ENCODE data around the gene MDN1. TPM values are rescaled to one million over a fixed set of nuclear protein-coding genes. Genes with fewer than 3 reads are reported as not detected.

The MDN1 gene
- total RNA-seq, 2 experiments from 2014 or later = 48.6 to 62.3 TPM

GRCh38 chr6:89716532-89716931, 103.1 kb downstream of the MDN1 start:
- DNase-seq (ENCODE audit: low spot score) = no peak
- ChIA-PET CTCF (ENCODE audit: unreplicated experiment) (no interaction called here), POLR2A (interaction anchor here (0.6 kb wide), 1 partner anchor 194 kb away, joined by 3 read pairs; no protein-coding TSS in a partner anchor)
- intact Hi-C loops (cut with micrococcal nuclease; ENCODE audit: unreplicated experiment) = no loop called here
- Histone ChIP-seq H3K27ac (ENCODE audit: low read depth, low read length, poor library complexity, severe bottlenecking) (no peak overlapping the region), H3K9me2 (ENCODE audit: insufficient read depth, low read length) (no peaks in the 10 kb centered on the region), H3K79me2 (ENCODE audit: insufficient read depth, low read depth, low read length) (no peaks in the 10 kb centered on the region), H3K36me3 (ENCODE audit: insufficient read depth, low read length) (peaks cover 96% of the 10 kb centered on the region), H3K9me3 (ENCODE audit: low read length) (no peaks in the 10 kb centered on the region), H4K20me1 (ENCODE audit: insufficient read depth, low read length) (no peaks in the 10 kb centered on the region), H3K4me2 (ENCODE audit: low read length) (no peak overlapping the region), H2AFZ (ENCODE audit: low read length) (no peak overlapping the region), H3K4me1 (ENCODE audit: insufficient read depth, low read length, poor library complexity, severe bottlenecking) (no peaks in the 10 kb centered on the region), H3K4me3 (ENCODE audit: low read depth, low read length, poor library complexity, severe bottlenecking) (no peak overlapping the region)
- TF ChIP-seq, protein P1, sequence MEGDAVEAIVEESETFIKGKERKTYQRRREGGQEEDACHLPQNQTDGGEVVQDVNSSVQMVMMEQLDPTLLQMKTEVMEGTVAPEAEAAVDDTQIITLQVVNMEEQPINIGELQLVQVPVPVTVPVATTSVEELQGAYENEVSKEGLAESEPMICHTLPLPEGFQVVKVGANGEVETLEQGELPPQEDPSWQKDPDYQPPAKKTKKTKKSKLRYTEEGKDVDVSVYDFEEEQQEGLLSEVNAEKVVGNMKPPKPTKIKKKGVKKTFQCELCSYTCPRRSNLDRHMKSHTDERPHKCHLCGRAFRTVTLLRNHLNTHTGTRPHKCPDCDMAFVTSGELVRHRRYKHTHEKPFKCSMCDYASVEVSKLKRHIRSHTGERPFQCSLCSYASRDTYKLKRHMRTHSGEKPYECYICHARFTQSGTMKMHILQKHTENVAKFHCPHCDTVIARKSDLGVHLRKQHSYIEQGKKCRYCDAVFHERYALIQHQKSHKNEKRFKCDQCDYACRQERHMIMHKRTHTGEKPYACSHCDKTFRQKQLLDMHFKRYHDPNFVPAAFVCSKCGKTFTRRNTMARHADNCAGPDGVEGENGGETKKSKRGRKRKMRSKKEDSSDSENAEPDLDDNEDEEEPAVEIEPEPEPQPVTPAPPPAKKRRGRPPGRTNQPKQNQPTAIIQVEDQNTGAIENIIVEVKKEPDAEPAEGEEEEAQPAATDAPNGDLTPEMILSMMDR (conservative IDR thresholded peaks at IDR 0.05; ENCODE audit: low read length) = no peak
- TF ChIP-seq EZH2phosphoT487 (IDR thresholded peaks at IDR 0.05; ENCODE audit: borderline replicate concordance, low read depth, low read length) = no peak
- no TSS peak for BruUV-seq (replicated peaks)

DNA sequence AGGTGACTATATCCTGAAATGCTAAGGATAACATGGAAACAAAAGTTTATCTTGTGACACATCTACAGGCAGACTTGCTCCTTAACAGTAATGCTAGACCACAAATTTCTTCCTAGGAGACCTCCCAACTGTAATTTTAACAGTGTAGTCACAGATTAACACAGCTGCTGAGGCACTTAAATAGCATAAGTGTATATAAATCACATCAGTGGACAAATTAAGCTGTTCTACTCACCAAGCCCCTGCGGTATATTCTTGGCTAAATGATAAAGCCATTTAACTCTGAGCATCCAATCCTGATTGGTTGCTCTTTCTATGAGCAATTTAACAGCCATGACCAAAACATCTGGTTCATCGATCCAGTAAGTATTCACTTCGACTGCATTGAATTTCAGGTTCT, 107.8 kb downstream of the MDN1 start:
- Histone ChIP-seq H3K4me2 (ENCODE audit: low read length) (no peak overlapping the region), H3K4me1 (ENCODE audit: insufficient read depth, low read length, poor library complexity, severe bottlenecking) (no peaks in the 10 kb centered on the region), H4K20me1 (ENCODE audit: insufficient read depth, low read length) (no peaks in the 10 kb centered on the region), H3K4me3 (ENCODE audit: low read depth, low read length, poor library complexity, severe bottlenecking) (no peak overlapping the region), H3K9me2 (ENCODE audit: insufficient read depth, low read length) (no peaks in the 10 kb centered on the region), H3K79me2 (ENCODE audit: insufficient read depth, low read depth, low read length) (no peaks in the 10 kb centered on the region), H3K36me3 (ENCODE audit: insufficient read depth, low read length) (peaks cover 96% of the 10 kb centered on the region), H2AFZ (ENCODE audit: low read length) (no peak overlapping the region), H3K9me3 (ENCODE audit: low read length) (no peaks in the 10 kb centered on the region), H3K27ac (ENCODE audit: low read depth, low read length, poor library complexity, severe bottlenecking) (no peak overlapping the region)
- ChIA-PET POLR2A (no interaction called here), CTCF (ENCODE audit: unreplicated experiment) (no interaction called here)
- intact Hi-C loops (cut with micrococcal nuclease; ENCODE audit: unreplicated experiment) = no loop called here
- TF ChIP-seq, protein P1 (conservative IDR thresholded peaks at IDR 0.05; ENCODE audit: low read length) = no peak
- TF ChIP-seq EZH2phosphoT487 (IDR thresholded peaks at IDR 0.05; ENCODE audit: borderline replicate concordance, low read depth, low read length) = no peak
- DNase-seq (ENCODE audit: low spot score) = no peak
- BruUV-seq (replicated peaks) = no TSS peak

DNA sequence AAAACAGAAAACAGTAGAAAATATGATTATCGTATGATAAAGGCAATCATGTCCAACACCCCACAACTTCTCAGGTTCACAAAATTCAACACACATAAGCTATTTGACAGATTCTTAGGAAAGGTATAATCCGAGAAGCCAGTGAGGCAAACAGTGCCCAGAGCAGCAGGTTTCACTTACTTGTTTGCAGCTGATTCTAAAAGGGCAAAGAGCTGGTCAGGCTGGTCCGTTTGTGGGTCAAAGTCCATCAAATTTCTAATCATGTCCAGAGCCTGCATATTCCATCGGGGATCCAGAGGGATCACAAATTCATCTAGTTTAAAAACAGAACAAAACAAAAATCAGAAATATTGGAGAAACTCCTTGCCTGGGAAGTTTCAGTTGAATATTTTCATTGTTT, 111.3 kb downstream of the MDN1 start:
- Histone ChIP-seq H3K36me3 (ENCODE audit: insufficient read depth, low read length) (peaks cover 98% of the 10 kb centered on the region), H3K4me1 (ENCODE audit: insufficient read depth, low read length, poor library complexity, severe bottlenecking) (no peaks in the 10 kb centered on the region), H2AFZ (ENCODE audit: low read length) (no peak overlapping the region), H3K79me2 (ENCODE audit: insufficient read depth, low read depth, low read length) (no peaks in the 10 kb centered on the region), H3K27ac (ENCODE audit: low read depth, low read length, poor library complexity, severe bottlenecking) (no peak overlapping the region), H3K4me2 (ENCODE audit: low read length) (no peak overlapping the region), H3K9me2 (ENCODE audit: insufficient read depth, low read length) (no peaks in the 10 kb centered on the region), H3K9me3 (ENCODE audit: low read length) (no peaks in the 10 kb centered on the region), H4K20me1 (ENCODE audit: insufficient read depth, low read length) (no peaks in the 10 kb centered on the region), H3K4me3 (ENCODE audit: low read depth, low read length, poor library complexity, severe bottlenecking) (no peak overlapping the region)
- POLR2A ChIA-PET = interaction anchor here (0.5 to 0.7 kb wide), 3 partner anchors 10 to 298 kb away, joined by 3 to 4 read pairs (median 3); no protein-coding TSS in a partner anchor
- CTCF ChIA-PET (ENCODE audit: unreplicated experiment) = no interaction called here
- TF ChIP-seq, protein P1 (conservative IDR thresholded peaks at IDR 0.05; ENCODE audit: low read length) = no peak
- TF ChIP-seq EZH2phosphoT487 (IDR thresholded peaks at IDR 0.05; ENCODE audit: borderline replicate concordance, low read depth, low read length) = no peak
- no peak for DNase-seq (ENCODE audit: low spot score)
- intact Hi-C loops (cut with micrococcal nuclease; ENCODE audit: unreplicated experiment) = loop anchor here (5.0 kb wide), 1 partner anchor 36 kb away; no protein-coding TSS in a partner anchor
- BruUV-seq (replicated peaks) = no TSS peak

Data from OCI-LY7 (cell line).